Measurements from ENCODE around the gene ATP10A.

Gene ATP10A

DNA sequence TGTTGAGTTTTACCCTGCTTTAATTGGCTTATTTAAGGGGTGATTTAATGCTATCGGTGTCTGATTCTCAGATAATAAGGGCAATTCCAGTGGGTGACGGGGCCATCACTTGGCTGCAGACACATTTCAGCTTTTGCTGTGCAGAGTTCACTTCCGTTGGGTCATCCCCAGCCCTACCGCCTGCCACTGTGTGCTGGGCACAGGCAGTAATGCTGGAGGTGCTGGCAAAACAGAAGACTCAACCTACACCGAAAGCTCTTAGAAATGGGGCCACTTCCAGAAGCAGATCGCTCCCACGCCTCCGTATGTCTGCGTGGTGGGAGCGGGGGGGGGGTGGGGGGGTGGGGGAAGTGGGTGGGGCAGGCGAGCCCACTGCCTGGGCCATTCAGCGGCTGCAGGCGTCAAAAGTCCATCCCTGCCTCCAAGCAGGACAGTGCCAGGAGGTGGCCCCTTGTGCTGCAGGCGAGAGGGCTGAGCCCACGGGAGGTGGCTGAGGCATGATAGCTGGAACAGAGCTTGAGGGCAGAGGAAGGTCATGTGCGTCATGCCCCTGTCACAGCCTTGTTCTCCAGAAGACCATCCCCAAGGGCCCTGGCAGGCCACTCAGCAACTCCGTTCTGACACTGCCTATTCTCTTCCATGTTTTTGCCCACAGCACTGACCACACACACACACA lies 128.3 kb downstream of the ATP10A start:
- no peak for DNase-seq

DNA sequence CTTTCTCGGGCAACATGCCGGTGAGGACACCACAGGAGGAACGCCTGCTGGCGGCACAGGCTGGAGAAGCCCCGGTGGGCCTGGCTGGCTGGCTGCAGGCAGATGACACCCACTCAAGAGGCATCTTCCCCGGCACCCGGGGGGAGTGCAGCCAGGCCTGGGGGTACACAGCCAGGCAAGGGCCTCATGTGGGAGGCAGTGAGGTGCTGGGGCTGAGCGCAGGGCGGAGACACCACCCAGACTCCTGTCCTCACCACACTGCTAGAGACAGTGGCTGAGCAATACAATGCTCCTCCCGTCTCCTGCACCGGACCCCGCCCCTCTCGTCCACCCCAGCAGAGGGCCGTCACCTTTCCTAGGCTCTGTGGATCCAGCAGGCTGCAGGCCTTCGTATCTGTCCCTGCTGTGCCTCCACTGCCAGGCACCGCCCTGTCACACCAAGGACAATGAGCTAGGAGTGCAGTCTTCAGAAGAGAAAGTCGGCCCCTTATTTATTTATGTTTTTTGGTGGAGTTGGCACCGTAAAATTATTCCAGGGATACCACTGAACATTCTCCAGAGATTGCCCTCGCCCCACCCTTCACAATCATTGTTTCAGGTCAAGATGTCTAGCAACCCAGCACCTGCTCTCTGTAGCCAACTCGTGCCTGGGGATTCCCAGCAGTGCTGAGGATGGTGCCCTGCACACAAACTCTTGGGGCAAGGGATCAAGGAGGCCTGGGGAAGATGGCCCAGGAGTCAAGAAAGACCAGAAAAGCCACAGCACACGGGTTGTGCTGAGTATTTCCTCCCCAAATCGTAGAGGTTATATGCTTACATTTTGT lies 129.1 kb downstream of the ATP10A start:
- no peak for DNase-seq

- DNase-seq = no peak
Observed at GRCh38 chr15:25733036-25733855, 129.9 kb downstream of the ATP10A start.

DNA sequence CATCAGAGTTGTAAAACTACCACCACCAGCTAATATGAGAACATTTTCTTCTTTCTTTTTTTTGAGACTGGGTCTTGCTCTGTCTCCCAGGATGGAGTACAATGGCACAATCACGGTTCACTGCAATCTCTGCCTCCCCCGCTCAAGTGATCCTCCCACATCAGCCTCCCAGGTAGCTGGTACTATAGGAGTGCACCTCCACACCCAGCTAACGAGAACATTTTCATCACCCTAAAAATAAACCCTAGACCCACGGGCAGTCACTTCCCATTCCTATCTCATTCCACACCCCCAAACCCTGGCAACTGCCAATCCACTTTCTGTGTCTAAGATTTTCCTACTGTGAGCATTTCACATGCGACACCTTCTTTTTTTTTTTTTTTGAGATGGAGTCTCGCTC lies 130.9 kb downstream of the ATP10A start:
- DNase-seq = no peak

- DNase-seq = no peak
Observed at GRCh38 chr15:25731411-25731810, 131.7 kb downstream of the ATP10A start.

- DNase-seq = no peak
Observed at GRCh38 chr15:25730918-25731317, 132.2 kb downstream of the ATP10A start.

- DNase-seq = no peak
Observed at GRCh38 chr15:25728816-25729215, 134.3 kb downstream of the ATP10A start.

- no peak for DNase-seq
Observed at GRCh38 chr15:25727867-25728600, 135.1 kb downstream of the ATP10A start.

GRCh38 chr15:25727116-25727515 lies 136.0 kb downstream of the ATP10A start:
- DNase-seq = no peak

- DNase-seq = no peak
Observed at GRCh38 chr15:25725758-25726157, 137.4 kb downstream of the ATP10A start.

GRCh38 chr15:25724899-25725298 lies 138.2 kb downstream of the ATP10A start:
- no peak for DNase-seq

- no peak for DNase-seq
Observed at GRCh38 chr15:25721605-25721955, 141.5 kb downstream of the ATP10A start.

DNA sequence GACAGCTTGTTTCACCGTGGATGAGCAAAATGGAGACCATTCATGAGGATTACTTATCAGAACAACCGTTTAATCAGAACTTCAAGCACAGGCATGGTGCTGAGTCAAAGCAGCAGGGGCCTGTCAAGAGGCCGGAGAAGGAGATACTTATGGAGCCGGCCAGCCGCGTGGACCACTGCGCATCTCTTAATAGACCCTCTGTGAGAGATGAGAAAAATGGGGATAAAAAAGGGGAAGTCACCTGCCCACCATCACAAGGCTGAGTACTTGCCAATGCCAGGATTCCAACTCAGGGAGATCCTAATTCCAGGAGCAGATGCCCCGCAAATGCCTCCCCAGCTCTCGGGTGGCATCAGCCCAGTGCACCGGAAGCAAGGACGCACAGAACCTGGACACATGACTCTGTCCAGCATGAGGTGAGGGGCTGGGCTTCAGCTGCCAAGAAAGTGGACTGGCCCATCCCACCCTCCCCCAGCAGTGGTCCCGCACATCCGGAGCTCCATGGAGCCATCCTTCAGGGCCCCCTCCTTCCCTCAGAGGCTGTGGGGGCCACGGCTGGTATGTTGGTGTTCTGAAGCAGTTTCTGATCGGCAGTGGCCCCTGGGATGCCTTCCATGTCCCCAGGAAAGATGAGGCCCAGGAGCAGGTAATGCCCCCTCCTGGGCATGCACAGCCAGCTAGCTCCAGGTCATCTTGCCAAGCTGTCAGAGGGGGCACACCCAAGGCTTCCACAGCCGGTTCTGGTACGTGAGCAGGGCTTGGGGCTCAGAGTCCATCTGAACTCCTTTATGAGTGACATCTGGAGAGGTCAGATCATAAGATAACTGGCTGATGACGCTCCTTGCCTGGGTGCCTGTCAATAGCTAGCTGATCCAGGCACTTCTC lies 143.8 kb downstream of the ATP10A start:
- DNase-seq = no peak

GRCh38 chr15:25718597-25718996 lies 144.5 kb downstream of the ATP10A start:
- DNase-seq = no peak

DNA sequence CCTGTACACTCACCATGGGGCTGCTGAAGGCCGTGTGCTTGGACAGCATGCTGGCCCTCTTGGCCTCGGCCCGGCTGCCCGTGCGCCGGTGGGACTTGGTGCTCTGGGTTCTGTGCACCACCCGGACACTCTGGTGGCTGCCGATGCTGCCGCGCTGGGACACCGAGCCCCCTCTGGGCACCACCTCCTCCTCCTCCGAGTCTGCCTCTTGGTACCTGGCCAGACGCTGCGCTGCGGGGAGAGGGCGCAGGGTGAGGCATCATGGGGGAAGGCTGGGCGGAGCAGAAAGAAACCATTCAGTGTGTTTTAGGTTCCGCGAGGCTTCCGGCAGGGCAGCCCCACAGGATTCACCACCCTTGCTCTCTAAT lies 145.0 kb downstream of the ATP10A start:
- no peak for DNase-seq

GRCh38 chr15:25717457-25718168 lies 145.5 kb downstream of the ATP10A start:
- no peak for DNase-seq

DNA sequence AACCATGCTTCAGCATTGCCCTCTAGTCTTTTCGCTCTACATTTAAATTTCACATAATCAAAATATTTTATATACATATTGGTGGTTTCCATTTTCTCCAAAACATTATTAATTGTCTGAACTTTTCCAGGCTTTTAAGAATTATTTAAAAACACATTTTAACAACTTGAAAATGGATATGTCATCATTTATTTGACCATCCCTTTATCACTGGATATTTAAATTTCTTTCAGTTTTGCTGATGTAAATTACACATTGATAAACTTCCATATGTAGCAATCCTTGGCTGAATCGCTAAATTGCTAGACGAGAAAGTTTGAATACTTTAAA lies 146.0 kb downstream of the ATP10A start:
- DNase-seq = no peak

DNA sequence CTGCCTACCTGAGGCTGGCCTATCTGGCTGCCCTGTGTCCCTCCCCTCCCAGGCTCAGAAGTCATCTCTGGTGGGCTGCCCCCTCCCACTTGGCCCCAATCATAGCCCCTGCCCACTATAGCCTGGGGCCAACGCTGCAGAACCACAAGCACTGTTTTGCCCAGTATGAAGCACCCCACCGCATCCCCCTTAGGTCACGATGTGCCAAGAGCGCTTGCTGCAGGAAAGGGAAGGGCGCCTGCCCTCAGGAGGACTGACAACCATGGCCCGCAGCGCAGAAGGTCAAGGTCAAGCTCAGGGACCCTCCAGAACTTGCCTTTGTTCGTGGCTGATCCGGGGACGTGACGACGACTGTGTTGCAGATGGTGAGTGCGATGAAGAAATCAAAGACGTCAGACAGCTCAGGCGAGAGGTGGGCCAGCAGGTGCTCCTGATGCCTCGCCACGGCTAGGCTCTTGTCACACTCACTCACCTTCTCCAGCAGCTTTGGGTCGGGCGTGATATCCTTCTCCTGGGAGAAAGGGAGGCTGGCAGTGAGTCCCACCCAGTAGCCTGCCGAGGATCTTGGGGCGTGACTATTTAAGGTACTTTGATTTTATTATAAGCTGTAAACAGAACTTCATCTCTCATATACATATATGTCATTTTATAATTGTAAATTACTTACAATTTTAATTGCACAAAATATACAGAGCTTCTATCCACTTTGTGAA lies 146.6 kb downstream of the ATP10A start:
- DNase-seq = no peak

- no peak for DNase-seq
Observed at GRCh38 chr15:25715536-25716413, 147.4 kb downstream of the ATP10A start.

- DNase-seq = no peak
Observed at GRCh38 chr15:25714538-25714840, 148.6 kb downstream of the ATP10A start.

All from NCI-H2227 treated with DMSO at 0.1 percent for 48 hours (cell line).